GM19240 (cell line): Measurements from ENCODE around the gene MRPL10.

Source experiments
- DNase-seq: peaks from one replicate; pipeline ENCODE4 v3.0.0; 2011; ENCODE audit warnings: low spot score; ENCODE audit not compliant: insufficient read length

MRPL10 gene

DNA sequence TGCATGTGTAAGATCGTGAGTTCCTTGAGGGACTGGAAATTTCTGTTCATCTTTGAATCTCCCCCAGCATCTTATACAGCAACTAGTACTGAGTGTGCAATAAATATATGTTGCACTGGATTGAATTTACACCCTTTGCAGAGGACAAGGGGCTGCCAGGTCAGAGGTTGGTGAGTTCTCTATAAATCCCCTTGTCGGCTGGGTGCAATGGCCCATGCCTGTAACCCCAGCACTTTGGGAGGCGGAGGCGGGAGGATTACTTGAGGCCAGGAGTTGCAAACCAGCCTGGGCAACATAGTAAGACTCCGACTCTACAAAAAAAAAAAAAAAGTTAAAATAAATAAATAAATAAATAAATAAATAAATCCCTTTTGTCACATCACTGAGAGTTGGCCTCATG lies 29.0 kb upstream of the MRPL10 start:
- no peak for DNase-seq

DNA sequence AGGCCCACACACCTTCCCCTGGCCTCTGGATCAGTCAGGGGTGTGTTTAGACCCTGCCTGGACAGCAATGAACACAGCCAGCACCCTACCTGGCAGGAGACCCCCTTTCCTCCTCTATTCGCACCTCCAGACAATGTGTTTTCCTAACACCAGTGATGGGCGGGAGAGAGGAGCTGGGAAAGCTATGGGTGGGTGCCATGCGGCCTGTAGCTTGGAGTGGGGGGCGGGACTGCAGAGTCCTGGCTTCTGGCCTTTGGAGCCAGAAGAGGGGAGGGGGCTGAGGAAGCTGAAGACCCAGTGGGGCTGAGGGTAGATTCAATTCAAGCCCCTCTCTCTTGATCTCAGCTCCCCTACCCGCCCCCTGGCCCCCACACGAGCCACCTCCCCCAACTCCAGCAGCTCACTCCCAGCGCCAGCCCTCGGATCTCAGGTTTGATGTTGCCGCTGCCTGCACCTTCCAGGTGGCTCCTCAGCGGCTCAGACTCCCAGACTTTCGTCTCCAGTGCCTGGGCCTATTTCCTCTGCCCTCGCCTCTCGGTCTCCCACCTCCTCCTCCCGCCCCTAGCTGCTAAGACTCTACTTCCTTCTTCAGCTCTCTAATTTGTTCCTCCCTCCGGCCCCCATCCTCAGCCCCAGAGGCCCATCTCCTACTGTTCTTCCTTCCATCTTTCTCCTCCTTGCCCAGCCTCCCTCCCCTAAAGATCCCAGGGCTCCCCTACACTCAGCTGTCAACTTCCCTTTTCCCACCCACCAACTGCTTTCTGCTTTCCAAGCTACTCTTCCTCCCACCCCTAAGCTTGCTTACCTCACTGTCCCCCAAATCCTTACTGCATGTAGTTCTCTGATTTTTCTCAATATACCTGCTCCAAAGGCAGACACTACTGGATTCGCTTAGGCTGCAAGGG lies 26.5 kb upstream of the MRPL10 start:
- DNase-seq: no peak

DNA sequence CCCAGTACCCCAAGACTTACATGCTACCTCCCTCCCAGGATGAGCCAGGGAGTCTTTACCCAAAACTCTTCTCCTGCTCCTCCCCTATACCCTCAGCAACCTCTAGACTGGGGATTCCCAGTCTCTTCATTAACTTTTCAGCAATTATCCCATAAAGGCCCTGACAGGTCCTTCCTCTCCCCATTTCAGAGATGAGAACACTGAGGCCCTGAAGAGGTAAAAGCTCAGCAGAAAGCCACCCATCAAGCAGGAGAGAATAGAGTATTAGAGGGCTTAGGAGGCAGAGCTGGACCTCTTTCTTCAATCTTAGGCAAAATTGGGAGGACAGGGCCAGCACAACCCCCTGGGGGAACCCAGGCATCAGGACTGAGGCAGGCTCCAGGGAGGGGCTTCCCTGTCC lies 25.5 kb upstream of the MRPL10 start:
- DNase-seq: no peak

DNA sequence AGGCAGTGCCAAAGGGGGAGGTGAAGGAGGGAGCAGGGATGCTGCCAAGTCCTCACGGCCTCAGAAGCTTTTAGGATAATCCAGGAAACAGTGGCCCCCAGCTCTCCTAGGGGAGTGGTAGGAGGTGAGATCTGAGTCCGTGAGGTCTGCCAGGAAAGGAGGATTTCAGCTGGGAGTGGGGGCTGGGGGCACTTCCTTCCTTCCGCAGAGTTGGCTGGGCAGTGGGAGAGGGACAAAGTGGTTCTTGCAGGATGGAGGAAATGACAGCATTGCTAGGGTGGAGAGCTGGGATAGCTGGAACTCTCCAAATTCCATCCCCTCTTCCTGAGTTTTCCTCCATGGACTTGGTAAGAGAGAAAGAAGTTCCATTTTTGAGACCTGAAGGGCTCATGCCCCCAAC lies 24.4 kb upstream of the MRPL10 start:
- no peak for DNase-seq

DNA sequence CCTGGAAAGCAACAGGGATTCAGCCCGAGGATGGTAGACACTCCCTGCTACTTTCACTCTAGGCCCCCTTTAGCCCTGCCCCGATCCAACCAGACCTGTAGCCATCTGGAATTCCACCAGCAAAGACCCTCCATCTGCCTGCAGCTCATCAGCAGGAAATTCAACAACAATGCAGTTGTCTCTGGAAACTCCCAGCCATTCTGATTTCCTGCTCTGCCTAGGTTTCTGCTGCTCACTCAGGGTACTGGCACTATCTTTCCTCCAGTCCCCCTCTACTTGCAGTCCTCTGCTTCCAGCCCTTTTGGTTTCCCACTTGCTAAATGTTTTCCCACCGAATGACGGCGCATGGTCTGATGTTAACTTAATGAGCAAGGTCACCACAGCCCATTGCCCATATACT lies 22.3 kb upstream of the MRPL10 start:
- no peak for DNase-seq

DNA sequence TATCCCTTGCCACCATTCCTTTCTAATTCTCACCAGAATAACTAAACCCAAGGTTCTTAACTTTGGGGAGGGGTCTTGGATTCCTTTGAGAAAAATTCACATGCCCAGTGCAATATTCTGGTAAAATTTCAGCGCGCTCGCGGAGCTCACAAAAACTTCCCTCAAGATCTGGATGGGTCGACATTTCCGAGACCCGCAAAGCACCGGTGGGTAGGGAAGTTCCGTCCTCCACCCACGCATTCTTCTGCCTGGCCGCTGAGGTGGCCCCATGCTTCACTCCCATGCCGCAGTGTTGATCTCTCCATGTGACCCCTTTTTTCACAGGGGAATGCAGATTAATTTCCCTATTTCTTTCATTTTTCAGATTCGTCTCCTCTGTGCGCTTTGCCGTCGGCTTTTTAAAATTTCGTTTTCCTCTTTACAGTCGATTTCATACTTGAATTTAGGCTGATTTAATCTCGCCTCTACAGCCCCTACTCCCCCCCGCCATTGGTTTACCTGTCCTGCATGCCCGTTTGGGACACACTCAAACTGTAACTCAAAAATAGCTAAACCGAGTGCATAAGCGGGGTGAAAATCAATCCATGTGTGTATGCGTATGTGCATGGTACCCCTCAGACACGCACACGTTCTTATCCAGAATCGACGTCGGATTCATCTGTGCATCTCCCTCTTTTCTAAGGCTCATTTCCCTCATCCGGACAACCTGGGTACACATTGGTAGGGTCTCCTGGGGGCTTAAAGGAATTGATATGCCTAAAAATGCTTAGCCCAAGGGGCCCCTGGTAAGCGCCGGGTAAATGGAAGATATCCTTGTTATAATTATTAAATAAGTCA lies 21.0 kb upstream of the MRPL10 start:
- DNase-seq: no peak

DNA sequence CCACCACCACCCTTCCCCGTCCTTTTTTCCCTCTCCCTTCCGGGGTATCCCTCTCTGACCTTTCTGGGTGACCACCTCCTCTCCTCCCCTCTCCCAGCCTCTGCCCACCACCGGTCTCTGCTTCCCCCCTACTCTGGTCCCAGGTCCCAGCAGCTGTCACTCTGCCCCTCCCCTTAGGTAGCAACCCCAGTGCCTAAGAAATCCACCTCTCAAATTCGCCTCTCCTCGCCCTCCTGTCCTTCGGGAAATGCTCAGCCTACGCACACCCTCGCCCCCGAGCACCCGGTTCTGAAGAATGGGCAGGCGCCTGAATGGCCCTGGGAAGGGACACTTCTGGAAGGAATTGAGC lies 20.4 kb upstream of the MRPL10 start:
- no peak for DNase-seq

DNA sequence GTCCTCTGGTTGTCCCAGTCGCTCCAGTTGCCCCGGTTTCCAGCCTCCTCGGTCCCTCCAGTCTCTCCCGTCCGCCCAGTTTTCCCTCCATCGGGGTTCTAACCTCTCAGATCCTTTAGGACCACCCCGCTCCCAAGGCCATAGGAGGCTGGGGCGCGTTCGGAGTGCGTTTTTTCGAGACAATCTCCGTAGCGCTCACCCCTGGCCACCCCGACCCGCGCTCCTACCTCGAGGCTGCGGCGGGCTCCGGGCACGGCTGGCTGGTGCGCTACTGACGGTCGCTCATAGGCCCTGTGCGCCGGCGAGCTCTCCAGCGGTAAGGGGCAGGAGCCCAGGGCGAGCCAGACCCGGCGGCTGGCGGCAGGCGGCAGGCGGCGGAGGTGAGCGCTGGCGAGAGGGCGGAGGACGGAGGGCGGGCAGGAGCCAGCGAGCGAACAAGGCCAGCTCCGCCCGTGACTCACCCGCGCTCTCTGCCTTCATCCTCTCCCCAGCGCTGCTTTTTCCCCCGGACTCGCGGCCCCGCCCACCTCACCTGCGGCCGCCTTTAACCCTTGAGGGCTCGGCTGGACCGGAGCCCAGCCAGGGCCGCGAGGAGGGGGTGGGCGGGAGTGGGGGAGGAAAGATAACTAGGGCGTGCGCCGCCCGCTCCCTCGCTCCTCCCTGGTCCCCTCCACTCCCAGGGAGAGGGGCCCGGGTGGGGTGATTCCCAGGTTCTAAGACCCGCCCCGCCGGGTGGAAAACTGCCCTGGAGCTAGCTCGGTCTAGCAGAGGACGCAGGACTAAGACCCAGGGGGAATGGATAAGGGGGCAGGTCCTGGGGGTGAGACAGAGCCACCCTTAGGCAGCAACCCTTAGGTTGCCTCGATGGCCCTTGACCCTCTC lies 19.6 kb upstream of the MRPL10 start, which contains the start of gene SP6:
TSS of gene SP6 (minus strand) at position 472 of the 882 bp plus-strand sequence. CDS start 2,734 bp downstream, outside the sequence.
- DNase-seq: no peak

DNA sequence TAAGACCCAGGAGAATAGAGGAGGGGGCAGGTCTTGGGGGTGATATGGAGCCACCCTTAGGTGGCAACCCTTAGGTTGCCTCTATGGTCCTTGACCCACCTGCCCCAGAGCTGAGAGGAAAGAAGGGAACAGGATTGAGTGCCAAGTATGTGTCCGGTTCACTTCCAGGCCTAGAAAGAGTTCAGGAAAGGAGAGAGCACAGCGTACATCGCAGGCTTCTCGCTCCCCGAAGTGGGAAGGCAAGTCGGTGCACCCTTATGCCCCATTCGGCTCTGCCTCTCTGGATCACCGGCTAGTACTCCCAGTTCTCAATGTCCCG lies 19.0 kb upstream of the MRPL10 start:
- no peak for DNase-seq

DNA sequence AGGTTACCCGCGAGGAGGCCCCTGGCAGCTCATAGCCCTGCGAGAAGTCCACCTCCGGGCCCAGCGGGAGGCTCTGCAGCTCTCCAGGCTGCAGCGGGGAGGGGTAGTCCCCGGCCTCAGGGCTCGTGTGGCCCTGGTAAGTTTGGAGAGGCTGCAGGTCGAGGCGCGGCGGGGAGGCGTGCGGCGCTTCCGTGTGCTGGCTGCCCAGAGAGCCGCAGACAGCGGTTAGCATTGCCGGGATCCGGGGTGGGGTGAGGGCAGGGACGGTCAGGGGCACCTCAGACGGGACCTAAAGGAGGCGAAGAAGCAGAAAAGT lies 16.8 kb upstream of the MRPL10 start:
- no peak for DNase-seq

DNA sequence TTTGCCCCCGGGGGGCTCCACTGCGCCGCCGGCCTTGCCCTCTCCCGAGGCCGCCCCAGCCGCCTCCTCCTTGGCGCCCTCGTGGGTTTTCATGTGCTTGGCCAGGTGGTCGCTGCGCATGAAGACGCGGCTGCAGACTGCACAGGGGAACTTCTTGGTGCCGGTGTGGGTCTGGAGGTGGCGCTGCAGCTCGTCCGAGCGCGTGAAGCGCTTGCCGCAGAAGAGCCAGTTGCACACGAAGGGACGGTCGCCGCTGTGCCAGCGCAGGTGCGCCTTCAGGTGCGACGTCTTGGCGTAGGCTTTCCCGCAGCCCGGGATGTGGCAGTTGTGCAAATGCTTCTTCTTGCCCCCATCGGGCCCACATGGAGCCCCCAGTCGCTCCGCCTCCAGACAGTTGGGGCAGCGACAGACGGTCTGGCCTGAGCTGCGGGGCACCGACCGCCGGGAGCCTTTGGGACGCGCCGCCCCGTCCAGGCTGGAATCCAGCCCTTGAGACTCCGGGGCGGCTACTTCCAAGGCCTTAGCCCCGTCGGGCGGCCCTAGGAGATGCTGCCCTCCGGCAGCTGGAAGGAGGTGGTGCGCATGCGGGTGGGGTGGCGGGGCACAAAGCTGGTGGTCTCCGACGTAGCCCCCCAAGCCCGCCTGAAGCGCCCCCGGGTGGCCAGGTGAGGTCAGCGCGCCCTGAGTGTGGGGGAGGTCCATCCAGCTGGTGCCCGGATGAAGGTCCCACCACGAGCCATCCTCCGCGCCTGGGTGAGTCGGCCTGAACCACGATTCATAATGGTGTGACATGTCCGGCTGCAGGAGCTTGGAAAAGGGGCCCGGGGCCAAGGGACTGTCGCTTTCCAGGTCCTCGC lies 16.2 kb upstream of the MRPL10 start:
- no peak for DNase-seq

DNA sequence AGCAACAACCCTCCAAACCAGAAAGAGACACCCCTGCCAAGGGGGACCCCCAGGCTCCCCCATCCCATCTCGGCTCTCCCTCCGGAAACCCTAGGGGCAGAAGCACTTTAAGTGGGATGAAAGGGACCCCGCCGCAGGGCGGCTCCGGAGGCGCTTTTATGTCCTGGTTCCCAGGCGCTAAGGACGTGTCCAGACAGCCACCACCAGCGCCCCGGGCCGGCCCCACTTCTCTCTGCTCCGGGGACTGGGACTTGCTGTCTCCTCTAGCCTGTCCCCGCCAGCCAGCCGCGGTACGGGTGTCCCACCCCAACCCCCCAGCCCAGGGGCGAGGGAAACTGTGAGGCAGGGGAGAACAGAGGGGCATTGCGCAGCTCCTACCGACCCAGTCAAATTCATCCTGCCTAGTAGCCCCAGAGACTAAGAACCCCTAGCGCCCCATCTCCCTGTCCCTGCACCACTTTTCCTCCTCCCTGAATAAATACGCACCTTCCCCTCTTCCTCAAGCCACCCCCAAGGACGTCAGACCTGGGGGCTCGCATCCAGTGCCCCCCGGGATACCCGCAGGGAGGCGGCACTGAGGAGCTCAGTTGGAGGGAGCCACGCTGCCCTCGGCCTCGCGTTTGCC lies 15.5 kb upstream of the MRPL10 start:
- DNase-seq: no peak

DNA sequence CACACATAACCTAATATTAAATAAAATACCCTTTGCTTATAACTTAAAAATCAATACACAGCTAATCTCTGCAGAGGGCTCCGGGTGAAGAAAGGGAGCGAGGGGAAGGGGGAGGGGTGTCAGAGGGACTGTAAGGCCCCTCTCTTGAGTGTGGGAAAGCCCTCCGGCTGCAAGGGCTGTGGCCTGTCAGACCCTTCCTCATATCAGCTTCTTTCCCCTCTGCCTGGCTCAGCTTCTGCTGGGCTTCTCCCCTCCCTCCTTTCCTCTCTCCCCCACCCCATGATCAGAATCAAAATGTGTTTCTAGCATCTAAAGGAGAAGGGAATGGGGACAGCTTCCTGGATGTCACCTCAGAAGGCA lies 14.4 kb upstream of the MRPL10 start:
- DNase-seq: no peak

DNA sequence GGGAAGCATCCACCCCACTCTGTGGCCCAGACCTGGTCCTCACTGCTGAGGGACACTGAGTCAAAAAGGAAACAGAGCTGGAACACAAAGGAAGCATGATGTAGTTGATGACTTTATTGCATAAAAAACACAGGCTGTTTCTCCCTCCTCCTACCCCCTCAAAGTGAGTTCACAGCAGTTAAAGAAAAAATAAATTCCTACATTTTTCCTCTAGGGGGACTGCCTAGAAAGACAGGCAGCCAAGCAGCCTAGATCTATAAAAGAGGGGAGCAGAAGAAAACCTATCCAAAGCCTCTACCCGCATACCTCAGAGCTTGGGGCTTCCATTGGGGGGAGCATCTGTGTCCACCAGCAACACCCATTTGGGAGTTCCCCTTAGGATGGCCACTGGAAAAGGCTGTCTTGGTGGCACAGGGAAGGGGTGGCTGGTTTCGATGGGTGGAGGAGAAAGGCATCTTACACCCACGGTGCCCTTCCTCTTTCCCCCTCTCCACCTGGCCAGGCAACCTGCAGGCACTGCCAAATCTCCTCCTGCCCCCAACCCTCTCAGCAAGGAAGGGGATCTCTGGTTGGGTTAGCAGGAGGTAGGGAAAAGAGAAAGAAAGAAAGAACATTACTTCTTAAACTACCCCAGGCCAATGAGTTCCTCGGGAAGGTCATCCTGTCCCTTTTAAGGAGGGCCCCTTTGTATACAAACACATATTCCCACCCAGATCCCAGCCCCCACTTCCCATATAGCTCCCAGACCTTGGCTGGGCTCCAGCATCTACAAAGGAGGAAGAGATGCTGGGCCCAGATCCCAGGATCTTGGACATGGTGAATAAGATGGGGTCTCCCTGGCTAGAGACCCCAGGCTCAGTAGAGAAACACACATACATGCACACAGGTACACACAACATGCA lies 13.7 kb upstream of the MRPL10 start:
- DNase-seq: no peak

DNA sequence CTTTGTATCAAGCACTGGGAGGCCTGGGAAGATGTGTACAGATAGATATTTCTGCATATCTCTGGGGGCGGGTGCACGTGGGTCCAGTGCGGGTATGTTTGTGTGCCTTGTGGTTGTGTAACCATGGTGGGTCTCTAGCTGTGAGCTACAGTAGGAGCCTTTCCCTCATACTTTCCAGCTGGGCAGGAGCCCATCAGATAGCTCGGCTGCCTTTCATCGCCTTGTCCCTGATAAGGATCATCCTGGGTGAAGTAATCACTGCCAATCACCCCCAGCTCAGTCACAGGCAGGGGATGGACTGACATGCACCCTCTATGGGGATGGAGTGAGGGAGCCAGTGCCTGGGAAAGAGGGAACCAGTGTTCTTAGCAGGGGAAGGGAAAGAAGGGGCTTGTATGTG lies 12.9 kb upstream of the MRPL10 start:
- no peak for DNase-seq

DNA sequence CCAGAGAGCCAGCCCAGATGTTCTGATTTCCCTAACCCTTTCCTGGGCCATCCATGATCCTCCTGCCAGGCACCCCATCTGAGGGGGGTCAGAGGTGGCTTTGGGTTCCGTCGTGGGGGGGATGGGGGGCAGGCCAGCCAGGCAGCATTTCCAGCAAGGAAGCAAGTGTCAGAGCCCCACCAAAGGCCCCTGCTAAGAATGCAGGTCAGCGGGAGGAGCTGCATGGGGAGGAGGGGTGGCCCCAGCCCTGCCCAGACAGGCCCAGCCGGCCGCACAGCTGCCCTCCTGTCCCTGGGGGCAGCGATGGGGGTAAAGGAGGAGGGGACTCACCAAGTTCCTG lies 12.0 kb upstream of the MRPL10 start:
- no peak for DNase-seq

DNA sequence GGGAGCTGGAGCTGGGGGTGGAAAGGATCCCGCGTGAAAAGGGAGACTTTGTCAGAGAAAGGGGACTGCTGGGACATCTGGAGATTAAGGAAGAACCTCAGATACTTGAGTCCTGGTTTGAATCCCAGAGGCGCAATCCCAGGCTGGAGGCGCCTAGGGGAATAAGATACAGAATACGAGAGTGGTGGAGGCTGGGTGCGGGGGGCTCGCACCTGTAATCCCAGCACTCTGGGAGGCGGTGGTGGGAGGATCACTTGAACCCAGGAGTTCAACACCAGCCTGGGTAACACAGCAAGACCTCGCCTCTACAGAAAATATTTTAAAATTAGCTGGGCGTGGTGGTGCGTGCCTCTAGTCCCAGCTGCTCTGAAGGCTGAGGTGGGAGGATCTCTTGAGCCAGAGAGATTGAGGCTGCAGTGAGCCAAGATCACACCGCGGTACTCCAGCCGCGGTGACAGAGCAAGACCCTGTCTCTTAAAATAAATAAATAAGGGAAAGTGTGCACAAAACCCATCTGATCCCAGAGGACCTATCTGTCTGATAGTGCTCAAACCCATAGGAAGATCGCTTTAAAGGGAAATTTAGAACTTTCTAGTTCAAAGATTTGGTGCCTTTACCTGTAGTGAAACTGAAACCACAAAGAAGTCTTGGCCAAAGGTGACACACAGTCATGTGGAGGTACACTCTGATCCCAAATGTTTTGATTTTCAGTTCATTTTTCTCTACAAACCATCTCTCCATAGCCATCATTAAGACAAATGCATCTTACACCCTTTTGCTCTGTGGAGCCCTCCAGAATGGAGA lies 10.3 kb upstream of the MRPL10 start:
- DNase-seq: no peak

DNA sequence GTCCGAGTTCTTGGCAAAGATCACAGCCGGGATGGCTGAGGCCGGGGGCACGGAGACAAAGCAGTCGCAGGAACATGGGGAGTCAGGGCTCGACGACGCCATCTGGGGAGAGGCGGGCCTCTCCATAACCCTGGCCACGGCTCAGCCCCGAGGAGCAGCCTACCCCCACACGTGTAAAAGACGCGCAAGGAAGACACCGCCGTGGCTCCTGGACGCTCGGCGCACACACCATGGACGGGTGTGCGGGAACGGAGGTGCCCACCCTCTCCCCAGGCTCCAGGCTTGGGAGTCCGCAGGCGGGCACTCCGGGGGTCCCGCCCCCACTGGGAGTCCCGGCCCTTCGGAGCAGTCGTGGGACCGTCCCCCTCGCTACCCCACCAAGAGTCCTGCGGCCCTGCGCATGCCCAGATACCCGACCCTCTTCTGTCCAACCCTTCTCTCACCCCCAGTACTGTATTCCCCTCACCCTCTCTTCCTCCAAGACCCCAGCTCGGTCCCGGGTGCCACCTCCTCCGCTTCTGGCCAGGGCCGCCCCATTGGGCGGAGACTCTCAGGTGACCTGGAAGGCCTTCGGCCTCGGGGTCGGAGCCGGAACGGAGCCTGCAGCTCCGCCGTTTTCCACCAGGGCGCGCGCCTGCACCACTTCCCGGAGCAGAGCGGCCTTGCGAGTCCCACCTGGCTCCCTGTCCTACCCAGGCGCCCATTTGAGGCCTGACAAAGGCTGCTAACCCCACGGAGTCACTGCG lies 9.6 kb upstream of the MRPL10 start, which contains the start of gene SCRN2:
TSS of gene SCRN2 (minus strand) at position 532 of the 746 bp plus-strand sequence. CDS start at position 102, 430 bp downstream.
- peak; percentile 90 for DNase-seq
